GF-D8 (cell line): ENCODE data around the gene PACS1.

ENCODE experiments used
- DNase-seq: peaks from one replicate; lab custom pipeline; 2025; lab: John Stamatoyannopoulos, UW

PACS1 gene

DNA sequence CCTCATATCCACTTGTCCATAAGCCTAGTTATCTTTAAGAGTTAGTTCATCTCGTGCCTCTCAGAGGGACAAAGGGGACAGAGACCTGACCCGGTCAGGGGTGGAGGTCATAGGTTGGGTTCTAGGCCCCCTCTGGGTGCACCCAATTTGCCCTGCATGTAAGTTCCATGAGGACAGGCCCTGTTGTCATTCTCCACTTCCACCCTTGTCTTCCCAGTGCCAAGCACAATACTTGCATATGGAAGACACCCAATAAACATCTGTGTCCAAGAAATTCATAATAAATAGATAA is 220.2 kb downstream of the PACS1 start:
- DNase-seq: no peak

DNA sequence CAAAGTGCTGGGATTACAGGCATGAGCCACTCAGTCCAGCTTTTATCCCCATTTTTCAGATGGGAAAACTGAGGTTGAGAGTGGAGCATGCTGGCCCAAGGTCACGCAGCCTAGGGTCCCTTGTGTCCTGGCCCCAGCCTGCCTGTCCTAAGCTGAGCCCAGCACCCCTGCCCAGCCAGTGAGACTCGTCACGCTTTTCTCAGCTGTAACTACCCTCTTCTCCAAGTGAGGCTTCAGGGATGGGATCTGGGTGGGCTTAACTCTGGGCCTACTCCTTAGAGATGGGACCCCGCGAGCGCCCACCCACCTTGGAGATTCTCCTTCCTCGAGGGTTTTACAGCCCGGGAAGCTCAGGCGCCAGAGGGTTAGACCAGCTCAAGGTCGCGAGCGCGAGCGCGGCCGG is 221.2 kb downstream of the PACS1 start:
- DNase-seq: no peak

DNA sequence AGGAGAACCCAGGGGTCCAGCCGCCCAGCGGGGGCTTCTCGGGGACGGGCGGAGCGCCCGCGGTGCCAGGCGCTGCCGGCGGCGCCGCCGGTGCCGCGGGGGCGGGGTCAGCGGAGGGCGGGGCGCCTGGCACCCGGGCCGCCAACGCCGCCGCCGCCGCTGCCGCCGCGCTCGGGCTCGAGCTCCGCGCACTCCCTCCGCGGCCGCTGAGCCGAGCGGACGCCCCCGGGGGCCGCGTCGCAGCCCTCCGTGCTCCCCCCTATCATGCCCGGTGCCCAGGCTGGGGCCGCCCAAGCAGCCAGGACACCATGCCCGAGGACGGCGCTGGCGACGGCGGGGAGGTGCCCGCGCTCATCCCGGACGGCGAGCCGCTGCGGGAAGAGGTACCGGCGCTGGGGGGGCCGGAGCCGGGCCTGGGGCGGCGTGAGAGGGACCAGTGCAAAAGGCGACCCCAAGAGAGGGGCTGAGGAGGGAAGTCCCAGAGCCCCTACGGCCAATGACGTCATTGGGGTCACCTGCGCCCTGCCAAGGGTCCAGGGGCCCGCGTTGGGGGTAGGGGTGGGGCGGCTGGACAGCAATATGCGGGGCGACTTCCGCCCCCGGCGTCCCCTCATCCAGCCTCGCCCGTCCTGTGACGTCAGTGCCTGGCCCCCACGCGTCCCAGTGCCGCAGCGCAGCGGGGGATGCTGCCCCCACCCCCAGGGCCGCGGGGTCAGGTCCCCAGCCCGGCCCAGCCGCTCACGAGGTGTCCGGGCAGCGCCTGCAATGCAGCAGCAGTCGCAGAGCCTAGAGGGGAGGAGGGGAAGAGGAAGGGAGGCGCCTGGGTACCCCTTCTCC is 221.9 kb downstream of the PACS1 start, which contains the start of gene TMEM151A:
TMEM151A (plus strand) TSS at position 189 of the 837 bp plus-strand sequence; CDS start at position 309, 120 bp downstream.
- no peak for DNase-seq

DNA sequence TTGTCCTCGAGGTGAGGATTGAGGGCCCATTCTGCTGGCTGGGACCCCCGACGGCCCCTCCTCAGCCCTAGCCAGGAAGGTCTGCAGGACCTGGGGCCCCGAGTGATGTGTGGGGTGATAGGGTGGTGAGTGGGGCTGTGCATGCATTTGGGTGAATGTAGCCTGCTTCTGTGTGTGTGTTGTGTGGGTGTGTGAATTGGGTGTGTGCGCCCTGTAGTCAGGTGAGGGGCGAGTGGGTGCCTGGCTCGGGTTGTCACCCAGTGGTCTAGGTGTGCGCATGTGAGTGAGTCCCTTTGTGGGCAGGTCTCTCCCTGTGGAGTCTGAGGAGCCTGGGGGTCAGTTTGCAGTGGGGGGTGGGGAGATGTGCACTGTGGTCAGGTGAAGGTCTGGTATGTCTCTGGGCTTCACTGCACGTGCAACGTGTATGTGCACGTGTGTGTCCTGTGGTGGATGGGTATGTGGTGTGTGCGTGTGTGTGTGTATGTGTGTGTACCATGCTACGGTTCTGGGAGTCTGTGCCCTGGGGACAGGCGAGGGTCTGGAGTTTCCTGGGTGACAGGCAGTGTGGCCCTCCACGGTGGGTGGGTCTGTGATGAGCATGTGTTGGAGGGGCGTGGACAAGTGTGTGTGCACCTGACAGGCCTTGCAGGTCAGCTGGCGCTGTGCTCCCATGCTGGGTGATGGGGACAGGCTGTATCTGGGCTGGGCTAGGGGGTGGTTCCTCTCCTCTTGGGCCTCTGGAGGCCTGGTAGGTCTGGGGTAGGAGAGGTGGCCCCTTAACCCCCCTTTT is 222.7 kb downstream of the PACS1 start:
- no peak for DNase-seq

DNA sequence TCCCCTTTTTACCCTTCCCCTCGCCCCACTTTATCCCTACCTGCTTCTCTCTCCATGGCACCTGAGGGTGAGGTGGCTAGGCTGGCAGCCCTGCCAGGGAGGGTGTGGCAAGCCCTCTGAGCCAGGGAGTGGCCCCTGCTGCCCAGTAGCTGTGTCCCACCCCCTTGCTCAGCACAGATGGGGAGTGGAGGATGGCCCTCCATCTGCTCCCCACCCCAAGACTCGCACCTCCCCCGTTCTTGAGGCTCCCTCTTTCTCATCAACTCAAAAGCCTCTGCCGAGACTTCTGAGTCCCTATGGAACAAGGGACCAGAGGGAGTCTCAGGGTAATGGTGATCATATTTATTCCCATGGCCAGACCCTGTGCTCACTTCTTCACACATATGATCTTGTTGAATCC is 223.3 kb downstream of the PACS1 start:
- no peak for DNase-seq

DNA sequence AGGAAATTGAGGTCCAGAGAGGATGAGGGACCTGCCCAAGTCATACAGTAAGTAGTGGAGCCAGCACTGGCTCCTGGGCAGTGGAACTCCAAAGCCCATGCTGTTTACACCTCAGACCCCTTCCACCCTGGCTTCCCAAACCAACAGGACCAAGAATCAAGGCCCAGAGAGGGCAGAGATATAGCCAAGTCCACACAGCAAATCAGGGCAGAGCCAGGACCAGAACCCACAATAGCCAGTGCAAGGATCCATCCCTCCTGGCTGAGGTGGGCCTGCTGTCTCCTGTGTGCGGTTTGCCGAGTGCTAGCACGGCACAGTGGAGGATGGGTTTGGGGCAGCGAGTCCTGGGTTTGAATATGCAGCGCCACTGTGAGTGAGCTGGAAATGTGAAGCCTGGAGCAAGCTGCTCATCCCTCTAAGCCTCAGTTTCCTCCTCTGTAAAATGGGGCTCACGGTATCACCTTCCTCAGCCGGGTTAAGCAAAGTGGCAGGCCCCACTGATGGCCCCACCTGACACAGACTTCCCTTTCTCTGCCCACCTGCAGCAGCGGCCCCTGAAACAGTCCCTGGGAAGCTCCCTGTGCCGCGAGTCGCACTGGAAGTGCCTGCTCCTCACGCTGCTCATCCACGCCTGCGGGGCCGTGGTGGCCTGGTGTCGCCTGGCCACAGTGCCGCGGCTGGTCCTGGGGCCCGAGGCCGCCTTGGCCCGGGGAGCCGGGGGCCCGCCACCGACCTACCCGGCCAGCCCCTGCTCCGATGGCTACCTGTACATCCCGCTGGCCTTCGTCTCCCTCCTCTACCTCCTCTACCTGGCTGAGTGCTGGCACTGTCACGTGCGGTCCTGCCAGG is 223.9 kb downstream of the PACS1 start:
- no peak for DNase-seq
